GM19452 (cell line): ENCODE measurements around the gene MROH9.

Experiments used
- ATAC-seq: cut with Tn5 transposase; IDR thresholded peaks from one replicate; pipeline ENCODE4 v1.9.1; 2021; ENCODE audit not compliant: unreplicated experiment

MROH9 gene

GRCh38 chr1:171081314-171081753 is 146.0 kb downstream of the MROH9 start:
- no peak for ATAC-seq

GRCh38 chr1:171081763-171082201 is 146.4 kb downstream of the MROH9 start:
- no peak for ATAC-seq

GRCh38 chr1:171082606-171083005 is 147.3 kb downstream of the MROH9 start:
- ATAC-seq: no peak

- no peak for ATAC-seq
Measured at GRCh38 chr1:171083222-171083621, 147.9 kb downstream of the MROH9 start.

GRCh38 chr1:171084091-171084490 is 148.8 kb downstream of the MROH9 start:
- no peak for ATAC-seq

- ATAC-seq: no peak
Measured at GRCh38 chr1:171084870-171085269, 149.5 kb downstream of the MROH9 start.

- ATAC-seq: no peak
Measured at GRCh38 chr1:171087896-171088295, 152.6 kb downstream of the MROH9 start.

GRCh38 chr1:171090604-171091003 is 155.3 kb downstream of the MROH9 start, which contains the start of gene FMO3:
Gene FMO3, plus strand, starts transcription at chr1:171090905. Its CDS starts 1,754 bp downstream, at chr1:171092659.
- no peak for ATAC-seq

- no peak for ATAC-seq
Measured at GRCh38 chr1:171103862-171104261, 168.5 kb downstream of the MROH9 start.

- ATAC-seq: no peak
Measured at GRCh38 chr1:171107262-171107940, 172.1 kb downstream of the MROH9 start.

GRCh38 chr1:171107969-171108368 is 172.6 kb downstream of the MROH9 start:
- no peak for ATAC-seq

- no peak for ATAC-seq
Measured at GRCh38 chr1:171109966-171110365, 174.6 kb downstream of the MROH9 start.

- ATAC-seq: no peak
Measured at GRCh38 chr1:171110621-171111326, 175.4 kb downstream of the MROH9 start.

- no peak for ATAC-seq
Measured at GRCh38 chr1:171112119-171112518, 176.8 kb downstream of the MROH9 start.

- ATAC-seq: no peak
Measured at GRCh38 chr1:171113382-171113781, 178.0 kb downstream of the MROH9 start.
